ENCODE data around the gene ERI3. TPM values are rescaled to one million over a fixed set of nuclear protein-coding genes. Genes with fewer than 3 reads are reported as not detected.

The ERI3 gene
- total RNA-seq, 8 experiments from 2014 or later = 58.1 to 101 (median 78.5) TPM

DNA sequence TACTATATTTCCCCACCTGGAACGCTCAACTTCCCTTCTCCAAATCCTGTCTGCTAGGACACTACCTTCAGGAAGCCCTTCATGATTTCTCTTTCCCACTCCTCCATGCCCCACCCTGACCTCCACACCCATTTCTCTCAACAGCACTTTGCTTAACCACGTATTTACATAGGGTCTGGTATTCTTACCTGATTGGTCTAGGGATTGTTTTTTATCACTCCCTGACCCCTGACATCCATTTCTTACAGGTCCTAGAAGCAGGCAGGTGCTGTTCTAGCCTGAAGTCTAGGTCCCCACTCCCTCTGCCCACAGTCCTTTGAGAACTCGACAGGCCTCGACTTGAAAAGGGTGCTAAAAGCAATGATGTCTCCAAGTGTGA, 94.3 kb downstream of the ERI3 start:
- peak overlapping the region in 1 of 2 donors; percentile 47 for H3K27ac ChIP-seq
- in situ Hi-C loops (cut with MboI; ENCODE audit: low pct_unique_long_range_greater_than_20kb in 2 of 9, low sequenced_read_pairs in 9 of 9, unreplicated experiment in 9 of 9) = no loop called here
- no peak overlapping the region for H3K4me3 ChIP-seq
- 6 to 100% (median 85%) methylated on average over 1 to 4 of the region's 4 CpGs; no CpG with 5 or more reads in 3 of the 10 experiments for WGBS, 10 experiments
- peak in 1 of 8 experiments; percentile 22 for ATAC-seq (replicated peaks in 6 of 8)
- H3K4me1 ChIP-seq (replicated peaks in 1 of 2) = peaks cover 57% of the 10 kb centered on the region in 2 donors

DNA sequence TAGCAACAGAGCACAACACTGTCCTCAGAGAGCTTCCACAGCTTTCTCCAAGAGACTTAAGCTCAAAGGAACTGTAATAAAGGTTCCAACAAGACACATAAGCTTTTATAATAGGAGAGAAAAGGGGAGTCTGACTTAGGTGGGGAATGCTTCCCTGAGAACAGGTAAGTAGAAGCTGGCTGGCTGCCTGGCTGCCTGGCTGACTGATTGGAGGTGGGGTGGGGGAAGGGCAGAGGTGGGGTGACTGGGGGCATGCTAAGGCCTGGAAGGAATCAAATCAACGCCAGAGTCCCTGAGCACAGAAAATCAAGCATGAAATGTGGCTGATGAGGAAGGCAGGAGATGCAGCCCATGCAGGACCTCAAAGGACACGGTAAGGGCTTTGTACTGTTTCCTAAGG, 96.0 kb downstream of the ERI3 start:
- no peak overlapping the region for H3K4me3 ChIP-seq
- WGBS, 10 experiments = 100% methylated on average over 1 to 2 of the region's 2 CpGs; no CpG with 5 or more reads in 8 of the 10 experiments
- no peak overlapping the region for H3K27ac ChIP-seq
- no peak for ATAC-seq (replicated peaks in 6 of 8)
- in situ Hi-C loops (cut with MboI; ENCODE audit: low pct_unique_long_range_greater_than_20kb in 2 of 9, low sequenced_read_pairs in 9 of 9, unreplicated experiment in 9 of 9) = no loop called here
- peaks cover 45% of the 10 kb centered on the region in 2 donors for H3K4me1 ChIP-seq (replicated peaks in 1 of 2)

- 58 to 94% (median 72%) methylated on average over 1 to 8 of the region's 10 CpGs; no CpG with 5 or more reads in 2 of the 10 experiments for WGBS, 10 experiments
- in situ Hi-C loops (cut with MboI; ENCODE audit: low pct_unique_long_range_greater_than_20kb in 2 of 9, low sequenced_read_pairs in 9 of 9, unreplicated experiment in 9 of 9) = no loop called here
- Histone ChIP-seq H3K4me1 (replicated peaks in 1 of 2) (peaks cover 26 to 33% of the 10 kb centered on the region in 2 donors), H3K27ac (no peak overlapping the region), H3K4me3 (no peak overlapping the region)
- ATAC-seq (replicated peaks in 6 of 8) = peak in 2 of 8 experiments; percentile 15 to 17
Measured at GRCh38 chr1:44256762-44257554, 98.1 kb downstream of the ERI3 start.

GRCh38 chr1:44254392-44254910, 100.6 kb downstream of the ERI3 start:
- H3K4me1 ChIP-seq (replicated peaks in 1 of 2) = peaks cover 25 to 36% of the 10 kb centered on the region in 2 donors
- in situ Hi-C loops (cut with MboI; ENCODE audit: low pct_unique_long_range_greater_than_20kb in 2 of 9, low sequenced_read_pairs in 9 of 9, unreplicated experiment in 9 of 9) = no loop called here
- H3K4me3 ChIP-seq = no peak overlapping the region
- WGBS, 10 experiments = 94 to 100% (median 98%) methylated on average over 1 to 4 of the region's 4 CpGs; no CpG with 5 or more reads in 1 of the 10 experiments
- no peak overlapping the region for H3K27ac ChIP-seq
- no peak for ATAC-seq (replicated peaks in 6 of 8)

- Histone ChIP-seq H3K4me3 (no peak overlapping the region), H3K4me1 (replicated peaks in 1 of 2) (peaks cover 27 to 40% of the 10 kb centered on the region in 2 donors), H3K27ac (peak overlapping the region in 1 of 2 donors; percentile 24)
- WGBS, 10 experiments = 86 to 98% (median 88%) methylated on average over 2 to 22 of the region's 23 CpGs; no CpG with 5 or more reads in 3 of the 10 experiments
- in situ Hi-C loops (cut with MboI; ENCODE audit: low pct_unique_long_range_greater_than_20kb in 2 of 9, low sequenced_read_pairs in 9 of 9, unreplicated experiment in 9 of 9) = no loop called here
- ATAC-seq (replicated peaks in 6 of 8) = peak in 5 of 8 experiments; percentile 54 to 71 (median 57)
Measured at GRCh38 chr1:44251989-44252671, 102.9 kb downstream of the ERI3 start.

- peaks cover 22 to 33% of the 10 kb centered on the region in 2 donors for H3K4me1 ChIP-seq (replicated peaks in 1 of 2)
- 80 to 100% (median 100%) methylated on average over 1 of the region's 1 CpG; no CpG with 5 or more reads in 6 of the 10 experiments for WGBS, 10 experiments
- H3K27ac ChIP-seq = no peak overlapping the region
- H3K4me3 ChIP-seq = no peak overlapping the region
- in situ Hi-C loops (cut with MboI; ENCODE audit: low pct_unique_long_range_greater_than_20kb in 2 of 9, low sequenced_read_pairs in 9 of 9, unreplicated experiment in 9 of 9) = no loop called here
- no peak for ATAC-seq (replicated peaks in 6 of 8)
Measured at GRCh38 chr1:44251486-44251885, 103.6 kb downstream of the ERI3 start.

DNA sequence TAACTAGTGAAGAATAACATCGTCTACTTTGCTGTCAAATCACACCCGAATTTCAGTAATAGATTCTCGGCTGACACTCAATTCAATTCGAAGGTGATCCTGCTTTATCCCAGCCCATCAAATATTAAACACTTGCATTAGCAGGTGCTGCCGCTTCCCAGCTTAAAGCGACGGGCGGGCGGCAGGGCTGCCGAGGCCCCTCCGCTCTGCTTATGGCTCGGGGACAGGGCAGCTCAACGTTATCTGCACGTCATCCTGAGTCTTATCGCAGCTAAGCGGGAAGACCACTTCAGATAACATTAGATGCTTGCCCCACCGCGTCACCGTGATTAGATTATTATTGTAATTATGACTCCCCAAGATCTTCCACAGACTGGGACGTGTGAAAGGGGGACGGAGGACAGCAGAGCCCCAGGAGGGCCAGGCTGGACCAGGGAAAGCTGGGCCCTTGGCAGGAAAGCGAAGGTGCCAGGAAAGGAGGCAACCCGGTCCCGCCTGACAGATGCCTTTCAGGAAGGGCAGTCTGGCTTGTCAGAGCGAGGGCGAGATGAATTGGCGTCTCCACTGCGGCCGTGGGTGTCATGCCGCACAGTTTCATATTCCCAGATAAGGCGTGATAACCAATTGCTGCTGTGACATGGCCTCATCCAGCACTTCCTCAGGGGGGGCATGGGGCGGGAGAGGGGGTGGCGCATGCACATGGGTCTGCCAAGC, 104.8 kb downstream of the ERI3 start:
- H3K4me1 ChIP-seq (replicated peaks in 1 of 2) = peaks cover 20 to 36% of the 10 kb centered on the region in 2 donors
- H3K4me3 ChIP-seq = no peak overlapping the region
- peak overlapping the region in 1 of 2 donors; percentile 24 for H3K27ac ChIP-seq
- 76 to 94% (median 88%) methylated on average over 3 to 32 of the region's 33 CpGs; no CpG with 5 or more reads in 1 of the 10 experiments for WGBS, 10 experiments
- no peak for ATAC-seq (replicated peaks in 6 of 8)
- in situ Hi-C loops (cut with MboI; ENCODE audit: low pct_unique_long_range_greater_than_20kb in 2 of 9, low sequenced_read_pairs in 9 of 9, unreplicated experiment in 9 of 9) = no loop called here

DNA sequence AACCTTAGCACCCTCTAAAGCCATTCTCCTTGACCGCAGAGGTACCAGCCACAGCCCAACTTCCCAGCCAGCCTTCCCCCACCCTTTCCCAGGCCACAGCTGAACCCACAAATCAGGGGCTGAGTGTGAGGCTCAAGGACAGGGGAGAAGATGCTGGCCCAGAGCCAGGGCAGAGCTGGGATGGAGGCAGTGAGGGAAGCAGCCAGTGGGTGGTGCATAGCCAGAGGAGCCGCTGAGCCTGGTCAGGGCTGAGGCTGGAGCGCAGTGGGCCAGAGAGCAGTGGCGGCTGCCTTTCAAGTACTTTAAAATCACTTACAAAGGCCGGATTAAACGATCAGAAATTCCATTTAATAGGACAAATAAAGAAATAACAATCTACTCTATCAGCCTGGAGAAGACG, 105.5 kb downstream of the ERI3 start:
- in situ Hi-C loops (cut with MboI; ENCODE audit: low pct_unique_long_range_greater_than_20kb in 2 of 9, low sequenced_read_pairs in 9 of 9, unreplicated experiment in 9 of 9) = no loop called here
- WGBS, 10 experiments = 62 to 100% (median 70%) methylated on average over 2 to 7 of the region's 7 CpGs; no CpG with 5 or more reads in 1 of the 10 experiments
- H3K27ac ChIP-seq = no peak overlapping the region
- peaks cover 27 to 42% of the 10 kb centered on the region in 2 donors for H3K4me1 ChIP-seq (replicated peaks in 1 of 2)
- H3K4me3 ChIP-seq = no peak overlapping the region
- ATAC-seq (replicated peaks in 6 of 8) = peak in 7 of 8 experiments; percentile 18 to 78 (median 74)

GRCh38 chr1:44246806-44247205, 108.3 kb downstream of the ERI3 start:
- in situ Hi-C loops (cut with MboI; ENCODE audit: low pct_unique_long_range_greater_than_20kb in 2 of 9, low sequenced_read_pairs in 9 of 9, unreplicated experiment in 9 of 9) = no loop called here
- Histone ChIP-seq H3K27ac (no peak overlapping the region), H3K4me1 (replicated peaks in 1 of 2) (peaks cover 44 to 51% of the 10 kb centered on the region in 2 donors), H3K4me3 (no peak overlapping the region)
- no peak for ATAC-seq (replicated peaks in 6 of 8)
- WGBS, 10 experiments = 88 to 100% (median 93%) methylated on average over 1 to 2 of the region's 2 CpGs; no CpG with 5 or more reads in 3 of the 10 experiments

DNA sequence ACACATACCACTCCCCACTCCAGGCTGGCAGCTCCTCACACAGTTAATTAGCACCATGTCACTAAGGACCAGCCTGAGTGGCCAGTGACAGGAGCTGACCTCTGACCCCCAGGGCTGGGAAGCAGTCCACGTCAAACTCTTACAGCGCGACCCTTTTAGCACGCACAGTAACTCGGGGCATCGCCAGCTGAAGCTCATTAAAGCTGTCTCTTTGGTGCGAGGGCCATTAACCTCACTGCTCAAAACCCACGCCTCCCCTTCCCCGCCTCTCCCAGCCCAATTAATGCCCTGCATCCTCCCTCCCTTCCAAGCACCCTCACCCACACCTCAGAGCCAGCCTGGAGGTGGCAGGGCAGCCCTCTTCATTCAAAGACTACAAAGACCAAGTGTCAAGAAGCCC, 110.1 kb downstream of the ERI3 start:
- WGBS, 10 experiments = 20 to 50% methylated on average over 2 to 3 of the region's 9 CpGs; no CpG with 5 or more reads in 8 of the 10 experiments

GRCh38 chr1:44243782-44244495, 111.1 kb downstream of the ERI3 start:
- WGBS, 10 experiments = 86 to 100% (median 97%) methylated on average over 1 to 7 of the region's 7 CpGs; no CpG with 5 or more reads in 3 of the 10 experiments
- peaks cover 59 to 61% of the 10 kb centered on the region in 2 donors for H3K4me1 ChIP-seq (replicated peaks in 1 of 2)
- no peak overlapping the region for H3K27ac ChIP-seq
- ATAC-seq (replicated peaks in 6 of 8) = no peak
- H3K4me3 ChIP-seq = no peak overlapping the region
- in situ Hi-C loops (cut with MboI; ENCODE audit: low pct_unique_long_range_greater_than_20kb in 2 of 9, low sequenced_read_pairs in 9 of 9, unreplicated experiment in 9 of 9) = no loop called here

More for the DNA sequence above, 110.1 kb downstream of the ERI3 start:
- H3K4me1 ChIP-seq (replicated peaks in 1 of 2) = peaks cover 57 to 61% of the 10 kb centered on the region in 2 donors
- no peak for ATAC-seq (replicated peaks in 6 of 8)
- H3K4me3 ChIP-seq = no peak overlapping the region
- peak overlapping the region in 1 of 2 donors; percentile 45 for H3K27ac ChIP-seq
- in situ Hi-C loops (cut with MboI; ENCODE audit: low pct_unique_long_range_greater_than_20kb in 2 of 9, low sequenced_read_pairs in 9 of 9, unreplicated experiment in 9 of 9) = no loop called here

DNA sequence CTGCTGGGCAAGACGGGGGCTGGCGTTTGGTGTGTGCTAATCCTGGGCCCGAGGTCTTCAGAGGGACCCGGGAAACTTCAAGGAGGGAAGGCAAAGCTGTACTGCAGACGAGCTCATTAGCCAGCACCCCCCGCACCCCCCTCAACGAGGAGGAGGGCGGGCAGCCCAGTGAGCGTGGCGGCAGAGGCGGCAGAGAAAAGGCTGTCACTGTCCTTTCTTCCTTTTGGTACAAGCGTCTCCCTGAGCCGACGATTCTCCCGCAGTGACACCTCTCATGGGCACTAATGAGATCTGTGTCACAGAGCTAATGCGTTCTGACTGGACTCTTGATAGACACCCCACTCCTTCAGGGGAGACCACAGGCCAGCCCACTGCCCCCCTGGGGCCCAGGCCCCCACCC, 112.3 kb downstream of the ERI3 start:
- WGBS, 10 experiments = 35 to 84% (median 80%) methylated on average over 1 to 9 of the region's 16 CpGs; no CpG with 5 or more reads in 5 of the 10 experiments
- peaks cover 67 to 68% of the 10 kb centered on the region in 2 donors for H3K4me1 ChIP-seq (replicated peaks in 1 of 2)
- ATAC-seq (replicated peaks in 6 of 8) = no peak
- H3K27ac ChIP-seq = peak overlapping the region; percentile 13 to 21
- in situ Hi-C loops (cut with MboI; ENCODE audit: low pct_unique_long_range_greater_than_20kb in 2 of 9, low sequenced_read_pairs in 9 of 9, unreplicated experiment in 9 of 9) = no loop called here
- no peak overlapping the region for H3K4me3 ChIP-seq
